C4-2B (cell line): ENCODE results near the gene XPO6.

ENCODE experiments used
- H3K27ac ChIP-seq: fragments of 450-650 bp; 2 replicates; pipeline ENCODE4 v1.5.1; 2017
- ZFX ChIP-seq: fragments of 450-650 bp; IDR thresholded peaks from 2 replicates; pipeline ENCODE4 v1.6.1; 2017
- TF ChIP-seq, protein P1 (sequence below): fragments of 450-650 bp; conservative IDR thresholded peaks from 2 replicates; pipeline ENCODE4 v1.5.1; 2017; ENCODE audit warnings: mild to moderate bottlenecking

The XPO6 gene

DNA sequence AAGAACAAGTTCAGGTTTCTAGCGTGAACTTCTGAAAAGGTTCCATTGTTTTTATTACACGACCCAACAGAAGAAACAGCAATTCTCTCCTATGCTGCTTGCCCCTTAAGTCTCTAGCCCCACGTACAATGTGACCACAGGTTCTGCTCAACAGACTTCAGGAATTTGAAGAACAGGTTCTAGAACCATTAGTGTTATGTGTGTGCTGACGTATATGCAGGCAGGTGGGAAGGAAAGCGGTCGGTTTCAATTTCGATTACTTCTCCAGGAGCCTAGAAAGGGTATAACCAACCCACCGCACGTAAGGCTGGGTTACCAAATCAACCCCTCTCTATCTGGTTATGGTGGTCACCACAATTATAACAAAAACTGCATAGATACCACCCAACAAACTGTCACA, 39.4 kb downstream of the XPO6 start:
- TF ChIP-seq ZFX, result no peak
- TF ChIP-seq, protein P1, sequence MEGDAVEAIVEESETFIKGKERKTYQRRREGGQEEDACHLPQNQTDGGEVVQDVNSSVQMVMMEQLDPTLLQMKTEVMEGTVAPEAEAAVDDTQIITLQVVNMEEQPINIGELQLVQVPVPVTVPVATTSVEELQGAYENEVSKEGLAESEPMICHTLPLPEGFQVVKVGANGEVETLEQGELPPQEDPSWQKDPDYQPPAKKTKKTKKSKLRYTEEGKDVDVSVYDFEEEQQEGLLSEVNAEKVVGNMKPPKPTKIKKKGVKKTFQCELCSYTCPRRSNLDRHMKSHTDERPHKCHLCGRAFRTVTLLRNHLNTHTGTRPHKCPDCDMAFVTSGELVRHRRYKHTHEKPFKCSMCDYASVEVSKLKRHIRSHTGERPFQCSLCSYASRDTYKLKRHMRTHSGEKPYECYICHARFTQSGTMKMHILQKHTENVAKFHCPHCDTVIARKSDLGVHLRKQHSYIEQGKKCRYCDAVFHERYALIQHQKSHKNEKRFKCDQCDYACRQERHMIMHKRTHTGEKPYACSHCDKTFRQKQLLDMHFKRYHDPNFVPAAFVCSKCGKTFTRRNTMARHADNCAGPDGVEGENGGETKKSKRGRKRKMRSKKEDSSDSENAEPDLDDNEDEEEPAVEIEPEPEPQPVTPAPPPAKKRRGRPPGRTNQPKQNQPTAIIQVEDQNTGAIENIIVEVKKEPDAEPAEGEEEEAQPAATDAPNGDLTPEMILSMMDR, result no peak
- H3K27ac ChIP-seq, result no peak overlapping the region

DNA sequence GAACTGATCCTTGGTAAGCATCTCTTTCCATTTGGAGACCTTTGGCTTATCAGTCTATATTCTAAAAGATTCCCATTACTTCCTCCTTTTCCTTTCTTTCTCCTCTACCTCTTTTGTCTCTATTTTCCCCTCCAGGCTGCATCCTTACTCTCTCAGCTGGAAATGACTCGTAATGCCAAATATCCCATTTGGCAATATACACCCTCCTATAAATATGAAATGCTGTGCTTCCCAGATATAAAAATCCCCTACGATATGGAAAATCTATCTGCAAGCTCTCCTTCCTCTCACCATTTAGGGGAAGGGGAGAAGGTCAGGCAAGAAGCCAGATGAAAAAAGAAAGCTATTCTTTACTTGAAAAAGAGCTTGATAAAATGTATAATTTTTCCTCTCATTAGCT, 39.9 kb downstream of the XPO6 start:
- TF ChIP-seq ZFX, result no peak
- TF ChIP-seq, protein P1, result no peak
- H3K27ac ChIP-seq, result no peak overlapping the region

GRCh38 chr16:28168991-28169554, 42.7 kb downstream of the XPO6 start:
- no peak overlapping the region for H3K27ac ChIP-seq
- TF ChIP-seq ZFX, result no peak
- TF ChIP-seq, protein P1, result no peak

DNA sequence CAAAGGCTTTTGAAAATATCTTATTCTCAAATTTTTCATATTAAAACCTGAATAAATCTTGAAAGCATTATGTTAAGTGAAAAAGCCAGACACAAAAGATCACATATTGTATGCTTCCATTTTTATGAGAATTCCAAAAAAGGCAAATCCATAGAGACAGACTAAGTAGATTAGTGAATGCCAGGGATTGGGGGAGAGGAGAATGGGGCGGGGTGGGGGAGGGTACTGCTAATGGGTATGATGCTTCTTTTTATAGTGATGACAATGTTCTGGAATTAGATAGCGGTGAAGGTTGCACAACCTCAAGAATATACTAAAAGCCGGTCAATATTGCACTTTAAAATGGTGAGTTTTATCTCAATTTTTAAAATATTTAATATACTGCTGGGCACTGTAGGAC, 44.0 kb downstream of the XPO6 start:
- no peak overlapping the region for H3K27ac ChIP-seq
- TF ChIP-seq ZFX, result no peak
- TF ChIP-seq, protein P1, result no peak

GRCh38 chr16:28167221-28167620, 44.5 kb downstream of the XPO6 start:
- TF ChIP-seq ZFX, result no peak
- TF ChIP-seq, protein P1, result no peak
- H3K27ac ChIP-seq, result no peak overlapping the region

GRCh38 chr16:28166394-28167208, 45.2 kb downstream of the XPO6 start:
- TF ChIP-seq ZFX, result no peak
- TF ChIP-seq, protein P1, result no peak
- H3K27ac ChIP-seq, result no peak overlapping the region

GRCh38 chr16:28165598-28165997, 46.2 kb downstream of the XPO6 start:
- H3K27ac ChIP-seq, result no peak overlapping the region
- no peak for TF ChIP-seq ZFX
- TF ChIP-seq, protein P1, result no peak
